Lower leg skin (tissue), 3 donors: ENCODE results near the gene FCHO2.

ENCODE experiments used
- POLR2A ChIP-seq, 2 donors: fragments of 450-650 bp; IDR thresholded peaks; one replicate each; pipeline ENCODE4 v1.6.1; 2016 to 2017; ENCODE audit warnings: antibody characterized with exemption in 2 of 2, mild to moderate bottlenecking in 1 of 2, moderate library complexity in 1 of 2
- TF ChIP-seq, protein P1 (sequence below), 3 donors: fragments of 450-650 bp; IDR thresholded peaks; one replicate each; pipeline ENCODE4 v1.5.1; 2016; ENCODE audit warnings: antibody characterized with exemption in 3 of 3, mild to moderate bottlenecking in 3 of 3, moderate library complexity in 2 of 3

DNA sequence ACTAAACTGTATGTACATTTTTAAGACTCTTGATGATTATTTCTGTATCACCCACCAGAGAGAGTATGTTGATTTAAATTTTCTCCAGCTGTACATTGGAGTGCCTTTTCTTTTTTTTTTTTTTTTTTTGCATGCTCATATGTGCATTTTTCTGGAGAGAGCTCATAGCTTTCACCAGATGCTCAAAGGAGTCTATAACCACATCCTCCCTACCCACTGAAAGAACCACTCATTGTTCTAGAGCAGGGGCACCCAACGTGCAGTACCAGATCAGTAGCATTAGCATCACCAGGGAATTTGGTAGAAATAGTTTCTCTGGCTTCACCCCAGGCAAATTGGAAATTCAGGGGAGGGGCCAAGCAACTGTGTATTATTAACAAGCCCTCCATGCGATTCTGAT, 110.6 kb downstream of the FCHO2 start:
- TF ChIP-seq, protein P1, sequence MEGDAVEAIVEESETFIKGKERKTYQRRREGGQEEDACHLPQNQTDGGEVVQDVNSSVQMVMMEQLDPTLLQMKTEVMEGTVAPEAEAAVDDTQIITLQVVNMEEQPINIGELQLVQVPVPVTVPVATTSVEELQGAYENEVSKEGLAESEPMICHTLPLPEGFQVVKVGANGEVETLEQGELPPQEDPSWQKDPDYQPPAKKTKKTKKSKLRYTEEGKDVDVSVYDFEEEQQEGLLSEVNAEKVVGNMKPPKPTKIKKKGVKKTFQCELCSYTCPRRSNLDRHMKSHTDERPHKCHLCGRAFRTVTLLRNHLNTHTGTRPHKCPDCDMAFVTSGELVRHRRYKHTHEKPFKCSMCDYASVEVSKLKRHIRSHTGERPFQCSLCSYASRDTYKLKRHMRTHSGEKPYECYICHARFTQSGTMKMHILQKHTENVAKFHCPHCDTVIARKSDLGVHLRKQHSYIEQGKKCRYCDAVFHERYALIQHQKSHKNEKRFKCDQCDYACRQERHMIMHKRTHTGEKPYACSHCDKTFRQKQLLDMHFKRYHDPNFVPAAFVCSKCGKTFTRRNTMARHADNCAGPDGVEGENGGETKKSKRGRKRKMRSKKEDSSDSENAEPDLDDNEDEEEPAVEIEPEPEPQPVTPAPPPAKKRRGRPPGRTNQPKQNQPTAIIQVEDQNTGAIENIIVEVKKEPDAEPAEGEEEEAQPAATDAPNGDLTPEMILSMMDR (IDR thresholded peaks at IDR 0.05) = no peak
- TF ChIP-seq POLR2A (IDR thresholded peaks at IDR 0.05) = no peak
